Osteoblast (primary cell): ENCODE data around the gene DPYSL4. TPM values are rescaled to one million over a fixed set of nuclear protein-coding genes. Genes with fewer than 3 reads are reported as not detected.

Source experiments
- DNase-seq: peaks from one replicate; pipeline ENCODE4 v3.0.0; 2011; ENCODE audit warnings: low spot score, mixed read lengths; ENCODE audit not compliant: insufficient read length; ENCODE audit errors: missing footprints
- H2AFZ ChIP-seq: 2 replicates; pipeline ENCODE4 v1.6.0; 2011; ENCODE audit warnings: mild to moderate bottlenecking, low read length
- H3K27ac ChIP-seq: 2 replicates; pipeline ENCODE4 v1.5.1; 2011; ENCODE audit warnings: mild to moderate bottlenecking, low read depth, low read length, moderate library complexity
- H3K27me3 ChIP-seq: 2 replicates; pipeline ENCODE4 v1.6.0; 2012; ENCODE audit warnings: mild to moderate bottlenecking, control low read depth, inconsistent platforms, low read length, moderate library complexity; ENCODE audit not compliant: insufficient read depth
- H3K36me3 ChIP-seq: 2 replicates; pipeline ENCODE4 v1.5.1; 2011; ENCODE audit warnings: mild to moderate bottlenecking, low read length, control low read depth, moderate library complexity; ENCODE audit not compliant: insufficient read depth
- H3K4me1 ChIP-seq: 2 replicates; pipeline ENCODE4 v1.5.1; 2011; ENCODE audit warnings: mild to moderate bottlenecking, low read length, control low read depth, moderate library complexity; ENCODE audit not compliant: insufficient read depth
- H3K4me2 ChIP-seq: 2 replicates; pipeline ENCODE4 v1.6.0; 2011; ENCODE audit warnings: mild to moderate bottlenecking, low read length; ENCODE audit not compliant: insufficient read depth
- H3K4me3 ChIP-seq: fragments of 200-600 bp; sonication (generic); 3 replicates; pipeline ENCODE4 v1.5.1; 2012; ENCODE audit warnings: mild to moderate bottlenecking, low read length, inconsistent platforms; ENCODE audit not compliant: insufficient read depth
- H3K79me2 ChIP-seq: 2 replicates; pipeline ENCODE4 v1.6.0; 2012; ENCODE audit warnings: mild to moderate bottlenecking, low read length, control low read depth, inconsistent platforms; ENCODE audit not compliant: insufficient read depth
- H3K9me3 ChIP-seq: 2 replicates; pipeline ENCODE4 v1.5.1; 2011; ENCODE audit warnings: low read depth, low read length, control low read depth
- H4K20me1 ChIP-seq: 2 replicates; pipeline ENCODE4 v1.6.0; 2012; ENCODE audit warnings: mild to moderate bottlenecking, low read length, control low read depth; ENCODE audit not compliant: insufficient read depth
- CTCF ChIP-seq: IDR thresholded peaks from 2 replicates; pipeline ENCODE4 v1.5.1; 2011; ENCODE audit warnings: mild to moderate bottlenecking, low read depth, low read length, moderate library complexity; ENCODE audit errors: extremely low read depth
- total RNA-seq: library from RNA; depleted of rRNA; stranded (reverse); fragments of >200 nt; gene quantifications from 2 replicates; pipeline ENCODE4 v1.2.3, GENCODE V29; 2012

Gene DPYSL4
- total RNA-seq, 1 donor: 0.72 TPM

GRCh38 chr10:132250481-132251475 lies 64.0 kb downstream of the DPYSL4 start:
- H3K9me3 ChIP-seq: no peaks in the 10 kb centered on the region
- no peak overlapping the region for H3K27ac ChIP-seq
- H3K4me2 ChIP-seq: no peak overlapping the region
- no peaks in the 10 kb centered on the region for H3K79me2 ChIP-seq
- H3K36me3 ChIP-seq: no peaks in the 10 kb centered on the region
- no peaks in the 10 kb centered on the region for H3K27me3 ChIP-seq
- H2AFZ ChIP-seq: no peak overlapping the region
- peak; percentile 81 for DNase-seq
- H3K4me1 ChIP-seq: no peaks in the 10 kb centered on the region
- no peak overlapping the region for H3K4me3 ChIP-seq
- TF ChIP-seq CTCF: no peak
- H4K20me1 ChIP-seq: no peaks in the 10 kb centered on the region

GRCh38 chr10:132251928-132252327 lies 65.2 kb downstream of the DPYSL4 start:
- Histone ChIP-seq H3K9me3 (no peaks in the 10 kb centered on the region), H3K4me2 (no peak overlapping the region), H2AFZ (no peak overlapping the region), H3K4me3 (no peak overlapping the region), H3K27me3 (no peaks in the 10 kb centered on the region), H3K27ac (no peak overlapping the region), H3K79me2 (no peaks in the 10 kb centered on the region), H3K36me3 (no peaks in the 10 kb centered on the region), H4K20me1 (peaks cover 2% of the 10 kb centered on the region), H3K4me1 (no peaks in the 10 kb centered on the region)
- DNase-seq: no peak
- TF ChIP-seq CTCF: no peak

GRCh38 chr10:132252412-132252811 lies 65.7 kb downstream of the DPYSL4 start:
- no peaks in the 10 kb centered on the region for H3K4me1 ChIP-seq
- DNase-seq: no peak
- TF ChIP-seq CTCF: peak; percentile 6
- no peak overlapping the region for H3K4me2 ChIP-seq
- H3K9me3 ChIP-seq: no peaks in the 10 kb centered on the region
- no peaks in the 10 kb centered on the region for H3K79me2 ChIP-seq
- no peaks in the 10 kb centered on the region for H3K36me3 ChIP-seq
- H3K27me3 ChIP-seq: no peaks in the 10 kb centered on the region
- no peak overlapping the region for H3K4me3 ChIP-seq
- H2AFZ ChIP-seq: no peak overlapping the region
- peaks cover 3% of the 10 kb centered on the region for H4K20me1 ChIP-seq
- H3K27ac ChIP-seq: no peak overlapping the region

- H3K27me3 ChIP-seq: no peaks in the 10 kb centered on the region
- H3K4me3 ChIP-seq: no peak overlapping the region
- TF ChIP-seq CTCF: no peak
- no peaks in the 10 kb centered on the region for H3K4me1 ChIP-seq
- no peak overlapping the region for H3K27ac ChIP-seq
- no peak overlapping the region for H2AFZ ChIP-seq
- peaks cover 3% of the 10 kb centered on the region for H4K20me1 ChIP-seq
- no peaks in the 10 kb centered on the region for H3K36me3 ChIP-seq
- no peak overlapping the region for H3K4me2 ChIP-seq
- DNase-seq: no peak
- H3K79me2 ChIP-seq: no peaks in the 10 kb centered on the region
- H3K9me3 ChIP-seq: no peaks in the 10 kb centered on the region
Observed at GRCh38 chr10:132253092-132253687, 66.4 kb downstream of the DPYSL4 start.
